Gastroesophageal sphincter (tissue), 4 donors: ENCODE data around the gene SKIC8. TPM values are rescaled to one million over a fixed set of nuclear protein-coding genes. Genes with fewer than 3 reads are reported as not detected.

Experiments used
- ATAC-seq: fragments of 150-250 bp; one replicate; pipeline ENCODE4 v1.9.1; 2016; ENCODE audit warnings: mild to moderate bottlenecking, moderate library complexity
- H3K27ac ChIP-seq, 4 donors: fragments of 200-600 bp; sonication (generic) in 3 of 4; 1 replicate in 3 of 4; 2 replicates in 1 of 4; pipeline ENCODE4 v1.5.1; 2016 to 2019
- H3K27me3 ChIP-seq: fragments of 200-600 bp; sonication (generic); one replicate; pipeline ENCODE4 v1.5.1; 2019
- H3K36me3 ChIP-seq, 2 donors: fragments of 200-600 bp; sonication (generic); one replicate each; pipeline ENCODE4 v1.5.1; 2019; ENCODE audit warnings: control low read depth in 1 of 2
- H3K4me1 ChIP-seq, 3 donors: fragments of 200-600 bp; sonication (generic); 1 replicate in 2 of 3; 2 replicates in 1 of 3; pipeline ENCODE4 v1.5.1; 2016 to 2019; ENCODE audit warnings: control low read depth in 2 of 3
- H3K4me3 ChIP-seq, 2 donors: fragments of 200-600 bp; sonication (generic); one replicate each; pipeline ENCODE4 v1.5.1; 2019; ENCODE audit warnings: mild to moderate bottlenecking in 1 of 2, moderate library complexity in 1 of 2
- H3K9me3 ChIP-seq, 3 donors: fragments of 200-600 bp; sonication (generic); one replicate each; pipeline ENCODE4 v1.5.1; 2017 to 2019; ENCODE audit warnings: control low read depth in 2 of 3
- CTCF ChIP-seq, 4 experiments: fragments of 200-600 bp in 2 of 4; fragments of 450-650 bp in 2 of 4; sonication (generic) in 1 of 4; IDR thresholded peaks; one replicate each; pipeline ENCODE4 v1.5.1; 2017 to 2019; ENCODE audit warnings: antibody characterized with exemption in 4 of 4, mild to moderate bottlenecking in 2 of 4, moderate library complexity in 2 of 4
- EP300 ChIP-seq: sonication (generic); formaldehyde crosslinking; IDR thresholded peaks from one replicate; pipeline ENCODE4 v1.6.1; 2017; ENCODE audit warnings: antibody characterized with exemption, mild to moderate bottlenecking
- POLR2A ChIP-seq, 2 donors: fragments of 450-650 bp; IDR thresholded peaks; one replicate each; pipeline ENCODE4 v1.6.1; 2017; ENCODE audit warnings: antibody characterized with exemption in 2 of 2, mild to moderate bottlenecking in 2 of 2, moderate library complexity in 1 of 2
- POLR2AphosphoS5 ChIP-seq: sonication (generic); formaldehyde crosslinking; IDR thresholded peaks from one replicate; pipeline ENCODE4 v1.6.1; 2017; ENCODE audit warnings: antibody characterized with exemption
- WGBS, 2 donors: methylation state at CpG; one replicate each; pipeline ENCODE4 v1.1.5; 2018; ENCODE audit warnings: low coverage in 1 of 2; 5-methylcytosine and 5-hydroxymethylcytosine counted together
- total RNA-seq, 4 donors: library from RNA; depleted of rRNA; stranded (reverse); fragments of >200 nt; gene quantifications; one replicate each; pipeline ENCODE4 v1.1.0, GENCODE V29; 2016

SKIC8 gene
- total RNA-seq, 4 donors from 2014 or later, result 31.1 to 59.0 (median 44.4) TPM

- Histone ChIP-seq H3K9me3 (peaks cover 0 to 11% (median 0%) of the 10 kb centered on the region in 3 donors), H3K4me3 (no peak overlapping the region), H3K27ac (no peak overlapping the region), H3K4me1 (peaks cover 0 to 11% (median 0%) of the 10 kb centered on the region in 3 donors), H3K36me3 (no peaks in the 10 kb centered on the region), H3K27me3 (peaks cover 67% of the 10 kb centered on the region)
- TF ChIP-seq CTCF (IDR thresholded peaks at IDR 0.05), result no peak
- TF ChIP-seq POLR2AphosphoS5, result no peak
- no peak for TF ChIP-seq EP300
- no peak for TF ChIP-seq POLR2A (IDR thresholded peaks at IDR 0.05)
- ATAC-seq, result no peak
- WGBS, 2 donors, result 90 to 100% methylated on average over 2 of the region's 4 CpGs
These were observed 36.6 kb upstream of the SKIC8 start for GRCh38 chr15:78335985-78336384.

GRCh38 chr15:78334845-78335244 lies 35.4 kb upstream of the SKIC8 start:
- Histone ChIP-seq H3K27me3 (peaks cover 55% of the 10 kb centered on the region), H3K27ac (no peak overlapping the region), H3K36me3 (no peaks in the 10 kb centered on the region), H3K4me1 (no peaks in the 10 kb centered on the region), H3K9me3 (peaks cover 0 to 11% (median 0%) of the 10 kb centered on the region in 3 donors), H3K4me3 (no peak overlapping the region)
- no peak for TF ChIP-seq POLR2A (IDR thresholded peaks at IDR 0.05)
- no peak for TF ChIP-seq POLR2AphosphoS5
- no peak for ATAC-seq
- 78 to 100% methylated on average over 3 of the region's 3 CpGs for WGBS, 2 donors

GRCh38 chr15:78329625-78330024 lies 30.2 kb upstream of the SKIC8 start:
- TF ChIP-seq CTCF (IDR thresholded peaks at IDR 0.05) (no peak), POLR2A (IDR thresholded peaks at IDR 0.05) (no peak), EP300 (no peak), POLR2AphosphoS5 (no peak)
- WGBS, 2 donors, result 50 to 80% methylated on average over 3 to 4 of the region's 4 CpGs

GRCh38 chr15:78327466-78327865 lies 28.1 kb upstream of the SKIC8 start:
- H3K27ac ChIP-seq, result no peak overlapping the region
- ATAC-seq, result no peak
- no peak overlapping the region for H3K4me3 ChIP-seq
- no peaks in the 10 kb centered on the region for H3K9me3 ChIP-seq
- no peaks in the 10 kb centered on the region for H3K36me3 ChIP-seq
- H3K4me1 ChIP-seq, result no peaks in the 10 kb centered on the region
- no peak for TF ChIP-seq CTCF (IDR thresholded peaks at IDR 0.05)
- TF ChIP-seq EP300, result no peak
- no peak for TF ChIP-seq POLR2A (IDR thresholded peaks at IDR 0.05)
- TF ChIP-seq POLR2AphosphoS5, result no peak
- H3K27me3 ChIP-seq, result no peaks in the 10 kb centered on the region
- WGBS, 2 donors, result 57% methylated on average over 1 of the region's 1 CpG; no CpG with 5 or more reads in 1 of the 2 donors

More at GRCh38 chr15:78329625-78330024, 30.2 kb upstream of the SKIC8 start:
- Histone ChIP-seq H3K27me3 (peaks cover 5% of the 10 kb centered on the region), H3K36me3 (no peaks in the 10 kb centered on the region), H3K4me3 (no peak overlapping the region), H3K4me1 (no peaks in the 10 kb centered on the region), H3K27ac (no peak overlapping the region), H3K9me3 (peaks cover 0 to 6% (median 0%) of the 10 kb centered on the region in 3 donors)
- no peak for ATAC-seq

DNA sequence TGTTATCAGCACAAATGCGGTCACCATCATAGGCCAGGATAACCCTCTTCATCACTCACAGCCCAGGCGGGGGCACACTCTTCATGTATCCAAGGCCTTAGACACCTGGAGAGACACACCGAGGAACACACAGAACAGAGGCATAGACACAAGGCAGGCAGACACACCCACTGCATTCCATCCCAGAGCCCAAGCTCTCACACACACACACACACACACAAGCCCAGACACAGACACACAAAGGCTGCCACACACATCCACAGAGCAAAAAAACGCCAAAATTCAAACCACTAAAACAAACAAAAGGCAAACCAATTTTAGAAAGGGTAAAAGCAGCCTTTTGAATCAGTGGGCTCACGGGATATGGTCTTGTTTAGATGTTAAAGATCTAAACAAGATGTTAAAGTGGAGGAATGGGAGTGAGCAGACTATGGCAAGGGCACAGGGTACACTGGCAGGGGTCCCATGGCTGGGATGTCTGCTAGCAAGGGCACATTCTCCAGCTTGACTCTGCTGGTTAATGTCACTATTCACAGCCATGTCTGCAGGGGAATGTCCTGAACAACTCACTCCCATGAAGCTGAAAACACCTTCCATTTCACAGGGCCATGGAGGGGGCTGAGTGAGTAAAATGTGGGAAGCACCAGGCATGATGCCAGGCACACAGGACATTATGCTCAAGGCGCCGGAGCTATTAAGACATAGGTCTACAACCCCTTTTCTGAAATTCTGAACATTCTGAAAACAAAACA lies 25.9 kb upstream of the SKIC8 start:
- no peak for TF ChIP-seq EP300
- no peak for TF ChIP-seq CTCF (IDR thresholded peaks at IDR 0.05)
- no peak for TF ChIP-seq POLR2AphosphoS5
- TF ChIP-seq POLR2A (IDR thresholded peaks at IDR 0.05), result no peak
- ATAC-seq, result no peak
- Histone ChIP-seq H3K4me1 (no peaks in the 10 kb centered on the region), H3K4me3 (no peak overlapping the region), H3K27ac (no peak overlapping the region), H3K27me3 (no peaks in the 10 kb centered on the region), H3K9me3 (no peaks in the 10 kb centered on the region), H3K36me3 (no peaks in the 10 kb centered on the region)
- WGBS, 2 donors, result 56% methylated on average over 5 of the region's 7 CpGs; no CpG with 5 or more reads in 1 of the 2 donors
